Vagina (tissue), 2 donors: ENCODE results near the gene MMP7. TPM values are rescaled to one million over a fixed set of nuclear protein-coding genes. Genes with fewer than 3 reads are reported as not detected.

ENCODE experiments used
- DNase-seq, 2 donors: peaks; one replicate each; pipeline ENCODE4 v3.0.0-alpha.2; 2017; ENCODE audit errors: extremely low spot score in 2 of 2
- H3K27ac ChIP-seq: fragments of 200-600 bp; sonication (generic); one replicate; pipeline ENCODE4 v1.5.1; 2019
- H3K27me3 ChIP-seq: fragments of 200-600 bp; sonication (generic); one replicate; pipeline ENCODE4 v1.5.1; 2019
- H3K36me3 ChIP-seq, 2 donors: fragments of 200-600 bp; sonication (generic); one replicate each; pipeline ENCODE4 v1.5.1; 2017 to 2019
- H3K4me1 ChIP-seq: fragments of 200-600 bp; sonication (generic); one replicate; pipeline ENCODE4 v1.5.1; 2019
- H3K4me3 ChIP-seq, 2 donors: fragments of 200-600 bp; sonication (generic); 1 replicate in 1 of 2; 2 replicates in 1 of 2; pipeline ENCODE4 v1.5.1; 2016 to 2019
- H3K9me3 ChIP-seq: fragments of 200-600 bp; sonication (generic); one replicate; pipeline ENCODE4 v1.5.1; 2019
- CTCF ChIP-seq, 3 experiments: fragments of 450-650 bp in 2 of 3; fragments of 200-600 bp in 1 of 3; sonication (generic) in 1 of 3; IDR thresholded peaks; one replicate each; pipeline ENCODE4 v1.5.1; 2017 to 2019; ENCODE audit warnings: antibody characterized with exemption in 3 of 3, mild to moderate bottlenecking in 2 of 3, moderate library complexity in 2 of 3
- POLR2A ChIP-seq, 2 donors: fragments of 450-650 bp; IDR thresholded peaks; one replicate each; pipeline ENCODE4 v1.6.1; 2017; ENCODE audit warnings: antibody characterized with exemption in 2 of 2, mild to moderate bottlenecking in 2 of 2, moderate library complexity in 2 of 2
- POLR2AphosphoS5 ChIP-seq, 2 donors: sonication (generic); formaldehyde crosslinking; IDR thresholded peaks; one replicate each; pipeline ENCODE4 v1.9.0; 2017; ENCODE audit warnings: antibody characterized with exemption in 2 of 2, mild to moderate bottlenecking in 2 of 2, low read depth in 1 of 2; ENCODE audit not compliant: insufficient read depth in 1 of 2
- intact Hi-C: fragments of 100-400 bp; cut with DNase I; formaldehyde crosslinking; loops from one replicate; pipeline ENCODE4 v1.15.1; 2023
- total RNA-seq: library from RNA; depleted of rRNA; stranded (reverse); fragments of >200 nt; gene quantifications from one replicate; pipeline ENCODE4 v1.2.3, GENCODE V29; 2016

MMP7 gene
- total RNA-seq, 1 donor from 2014 or later = 6.9 TPM

GRCh38 chr11:102552447-102553194 is 22.1 kb upstream of the MMP7 start:
- DNase-seq = no peak
- Histone ChIP-seq H3K4me1 (no peaks in the 10 kb centered on the region), H3K27ac (no peak overlapping the region), H3K27me3 (no peaks in the 10 kb centered on the region), H3K36me3 (no peaks in the 10 kb centered on the region), H3K9me3 (no peaks in the 10 kb centered on the region), H3K4me3 (no peak overlapping the region)
- TF ChIP-seq CTCF (IDR thresholded peaks at IDR 0.05) (no peak), POLR2A (IDR thresholded peaks at IDR 0.05) (no peak), POLR2AphosphoS5 (IDR thresholded peaks at IDR 0.05; ENCODE audit: insufficient read depth in 1 of 2, low read depth in 1 of 2) (no peak)
- intact Hi-C loops = no loop called here

- intact Hi-C loops = no loop called here
Observed at GRCh38 chr11:102552020-102552419, 21.5 kb upstream of the MMP7 start.

GRCh38 chr11:102551169-102551781 is 20.7 kb upstream of the MMP7 start:
- no peaks in the 10 kb centered on the region for H3K4me1 ChIP-seq
- H3K27me3 ChIP-seq = no peaks in the 10 kb centered on the region
- no peaks in the 10 kb centered on the region for H3K36me3 ChIP-seq
- no peak overlapping the region for H3K4me3 ChIP-seq
- no peaks in the 10 kb centered on the region for H3K9me3 ChIP-seq
- H3K27ac ChIP-seq = no peak overlapping the region
- no peak for TF ChIP-seq POLR2AphosphoS5 (IDR thresholded peaks at IDR 0.05; ENCODE audit: insufficient read depth in 1 of 2, low read depth in 1 of 2)
- no peak for TF ChIP-seq POLR2A (IDR thresholded peaks at IDR 0.05)
- TF ChIP-seq CTCF (IDR thresholded peaks at IDR 0.05) = no peak
- DNase-seq = no peak
- intact Hi-C loops = no loop called here

More at GRCh38 chr11:102552020-102552419, 21.5 kb upstream of the MMP7 start:
- TF ChIP-seq POLR2A (IDR thresholded peaks at IDR 0.05) = no peak
- TF ChIP-seq POLR2AphosphoS5 (IDR thresholded peaks at IDR 0.05; ENCODE audit: insufficient read depth in 1 of 2, low read depth in 1 of 2) = no peak
- no peak for TF ChIP-seq CTCF (IDR thresholded peaks at IDR 0.05)
- Histone ChIP-seq H3K4me3 (no peak overlapping the region), H3K9me3 (no peaks in the 10 kb centered on the region), H3K36me3 (no peaks in the 10 kb centered on the region), H3K27me3 (no peaks in the 10 kb centered on the region), H3K4me1 (no peaks in the 10 kb centered on the region), H3K27ac (no peak overlapping the region)
- DNase-seq = no peak

- TF ChIP-seq POLR2A (IDR thresholded peaks at IDR 0.05) = no peak
- no peak for TF ChIP-seq CTCF (IDR thresholded peaks at IDR 0.05)
- TF ChIP-seq POLR2AphosphoS5 (IDR thresholded peaks at IDR 0.05; ENCODE audit: insufficient read depth in 1 of 2, low read depth in 1 of 2) = no peak
- DNase-seq = no peak
- Histone ChIP-seq H3K9me3 (no peaks in the 10 kb centered on the region), H3K36me3 (no peaks in the 10 kb centered on the region), H3K27ac (no peak overlapping the region), H3K4me1 (no peaks in the 10 kb centered on the region), H3K4me3 (no peak overlapping the region), H3K27me3 (no peaks in the 10 kb centered on the region)
- intact Hi-C loops = no loop called here
Observed at GRCh38 chr11:102546923-102547471, 16.4 kb upstream of the MMP7 start.

- Histone ChIP-seq H3K27ac (no peak overlapping the region), H3K36me3 (no peaks in the 10 kb centered on the region), H3K27me3 (no peaks in the 10 kb centered on the region), H3K4me3 (no peak overlapping the region), H3K4me1 (no peaks in the 10 kb centered on the region), H3K9me3 (no peaks in the 10 kb centered on the region)
- DNase-seq = no peak
- TF ChIP-seq CTCF (IDR thresholded peaks at IDR 0.05) (no peak), POLR2AphosphoS5 (IDR thresholded peaks at IDR 0.05; ENCODE audit: insufficient read depth in 1 of 2, low read depth in 1 of 2) (no peak), POLR2A (IDR thresholded peaks at IDR 0.05) (no peak)
- intact Hi-C loops = no loop called here
Observed at GRCh38 chr11:102546427-102546826, 15.9 kb upstream of the MMP7 start.
